Right lobe of liver (tissue), 4 donors: ENCODE data around the gene RHOC.

Source experiments
- CTCF ChIP-seq, 4 donors: fragments of 200-600 bp in 3 of 4; fragments of 450-650 bp in 1 of 4; IDR thresholded peaks; one replicate each; pipeline versions ENCODE4 v1.5.1 to v1.8.0; 2016 to 2022; ENCODE audit warnings: antibody characterized with exemption in 4 of 4, mild to moderate bottlenecking in 2 of 4
- POLR2A ChIP-seq: fragments of 450-650 bp; IDR thresholded peaks from one replicate; pipeline ENCODE4 v1.6.1; 2017; ENCODE audit warnings: antibody characterized with exemption, mild to moderate bottlenecking
- donor health status: DM: no; HTN: no; CAD: no.
- donor health status: DM: no; HTN: no; CAD: no.
- donor health status: DM: no; HTN: yes; CAD: no.

GRCh38 chr1:112672842-112673241 is 34.1 kb downstream of the RHOC start:
- TF ChIP-seq POLR2A = no peak
- TF ChIP-seq CTCF (IDR thresholded peaks at IDR 0.05) = no peak
